ENCODE results near the gene DLG2. TPM values are rescaled to one million over a fixed set of nuclear protein-coding genes. Genes with fewer than 3 reads are reported as not detected.

Gene DLG2
- total and polyA plus RNA-seq, 2 donors (not counting 3 experiments of a cell fraction or from before 2014, with no cell fraction given): 0.15 to 1.1 TPM

DNA sequence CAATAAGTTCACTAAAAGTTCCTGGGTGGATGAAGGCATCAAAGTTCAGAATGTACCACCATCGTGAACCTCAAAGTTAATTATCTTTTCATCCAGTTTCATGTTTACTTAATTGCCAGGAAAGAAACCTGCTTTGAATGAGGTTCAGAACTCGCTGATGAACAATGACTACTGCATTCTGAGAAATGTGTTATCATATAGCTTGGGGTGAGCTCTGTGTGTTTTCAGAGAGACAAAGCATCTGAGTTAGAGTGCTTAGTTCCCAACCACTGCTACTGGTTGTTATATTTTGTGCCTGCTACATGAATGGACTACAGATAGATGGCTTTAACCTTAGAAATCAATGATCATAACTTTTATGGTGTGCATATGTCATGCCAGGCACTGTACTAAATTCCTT lies 1131.0 kb downstream of the DLG2 start:
- no peaks in the 10 kb centered on the region for H3K9me1 ChIP-seq (replicated peaks; ENCODE audit: control insufficient read depth, extremely low read depth, insufficient read depth, low read length)
- no peak overlapping the region for H3K27ac ChIP-seq (ENCODE audit: insufficient read depth, low read depth, low read length)
- CTCF ChIA-PET: no interaction called here
- no peaks in the 10 kb centered on the region for H3K27me3 ChIP-seq (ENCODE audit: control insufficient read depth in 2 of 2, insufficient read depth in 2 of 2, low read length in 2 of 2)
- TF ChIP-seq EZH2 (IDR thresholded peaks at IDR 0.05; ENCODE audit: borderline replicate concordance, low read depth, low read length, severe bottlenecking) (no peak), JUN (IDR thresholded peaks at IDR 0.05; ENCODE audit: borderline replicate concordance, insufficient read depth, insufficient read length, low read depth) (no peak), MYC (IDR thresholded peaks at IDR 0.05; ENCODE audit: low read depth, low read length) (no peak)
- H3K4me1 ChIP-seq (ENCODE audit: control insufficient read depth, extremely low read depth, insufficient read depth, low read length): no peaks in the 10 kb centered on the region
- intact Hi-C loops (cut with micrococcal nuclease) (no loop called here), dilution Hi-C loops (cut with MboI; ENCODE audit: extremely low pct_ligation_motif_present, low sequenced_read_pairs) (no loop called here)
- FAIRE-seq (no peak), DNase-seq (ENCODE audit: low read depth, low spot score) (no peak)
- POLR2A ChIA-PET: no interaction called here
- no peak overlapping the region for H3K4me3 ChIP-seq (replicated peaks in 1 of 3; ENCODE audit: insufficient read depth in 1 of 3, low read depth in 1 of 3, low read length in 3 of 3)
- no peak overlapping the region for H3K9ac ChIP-seq (replicated peaks; ENCODE audit: extremely low read depth, insufficient read depth, low read length)
- no peak overlapping the region for H2AFZ ChIP-seq (ENCODE audit: low read depth, low read length)
- no peak overlapping the region for H3K4me2 ChIP-seq (ENCODE audit: insufficient read depth, low read length)
- H3K36me3 ChIP-seq (ENCODE audit: control insufficient read depth in 2 of 2, extremely low read depth in 1 of 2, insufficient read depth in 2 of 2, low read length in 2 of 2): no peaks in the 10 kb centered on the region
- H3K9me3 ChIP-seq (replicated peaks; ENCODE audit: control insufficient read depth, insufficient read depth, low read length): no peaks in the 10 kb centered on the region
- H3K79me2 ChIP-seq (ENCODE audit: control insufficient read depth, insufficient read depth, low read length): no peaks in the 10 kb centered on the region
- no TSS peak for BruUV-seq (replicated peaks)
- no peaks in the 10 kb centered on the region for H4K20me1 ChIP-seq (replicated peaks; ENCODE audit: control insufficient read depth, extremely low read depth, insufficient read depth, low read length)

DNA sequence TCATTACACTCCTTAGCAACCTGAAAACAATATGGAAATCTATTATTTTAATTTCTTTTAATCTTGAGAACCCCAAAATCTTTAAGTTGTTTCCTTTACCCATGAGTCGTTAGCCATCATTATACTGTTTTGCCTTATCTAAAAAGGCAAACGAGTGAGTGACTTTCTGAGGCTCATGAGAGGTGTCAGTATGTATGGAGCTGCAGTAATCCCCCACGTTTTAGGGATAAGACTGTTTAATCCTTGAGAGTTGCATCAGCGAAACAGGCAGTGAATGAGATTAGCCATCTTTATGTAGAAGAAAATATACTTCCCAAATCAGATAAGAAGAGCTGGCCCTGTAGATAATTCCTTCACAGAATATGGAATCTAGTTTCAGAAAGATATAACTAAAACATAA lies 1147.0 kb downstream of the DLG2 start:
- DNase-seq (ENCODE audit: low read depth, low spot score) (no peak), FAIRE-seq (no peak)
- no peak for TF ChIP-seq EZH2 (IDR thresholded peaks at IDR 0.05; ENCODE audit: borderline replicate concordance, low read depth, low read length, severe bottlenecking)
- TF ChIP-seq, protein P1, sequence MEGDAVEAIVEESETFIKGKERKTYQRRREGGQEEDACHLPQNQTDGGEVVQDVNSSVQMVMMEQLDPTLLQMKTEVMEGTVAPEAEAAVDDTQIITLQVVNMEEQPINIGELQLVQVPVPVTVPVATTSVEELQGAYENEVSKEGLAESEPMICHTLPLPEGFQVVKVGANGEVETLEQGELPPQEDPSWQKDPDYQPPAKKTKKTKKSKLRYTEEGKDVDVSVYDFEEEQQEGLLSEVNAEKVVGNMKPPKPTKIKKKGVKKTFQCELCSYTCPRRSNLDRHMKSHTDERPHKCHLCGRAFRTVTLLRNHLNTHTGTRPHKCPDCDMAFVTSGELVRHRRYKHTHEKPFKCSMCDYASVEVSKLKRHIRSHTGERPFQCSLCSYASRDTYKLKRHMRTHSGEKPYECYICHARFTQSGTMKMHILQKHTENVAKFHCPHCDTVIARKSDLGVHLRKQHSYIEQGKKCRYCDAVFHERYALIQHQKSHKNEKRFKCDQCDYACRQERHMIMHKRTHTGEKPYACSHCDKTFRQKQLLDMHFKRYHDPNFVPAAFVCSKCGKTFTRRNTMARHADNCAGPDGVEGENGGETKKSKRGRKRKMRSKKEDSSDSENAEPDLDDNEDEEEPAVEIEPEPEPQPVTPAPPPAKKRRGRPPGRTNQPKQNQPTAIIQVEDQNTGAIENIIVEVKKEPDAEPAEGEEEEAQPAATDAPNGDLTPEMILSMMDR (IDR thresholded peaks at IDR 0.05; ENCODE audit: extremely low read depth in 1 of 2, insufficient read depth in 1 of 2, low read depth in 1 of 2, low read length in 2 of 2): no peak
- TF ChIP-seq POLR2A (IDR thresholded peaks at IDR 0.05; ENCODE audit: low read depth, low read length): no peak
- TF ChIP-seq JUN (IDR thresholded peaks at IDR 0.05; ENCODE audit: borderline replicate concordance, insufficient read depth, insufficient read length, low read depth): no peak
- TF ChIP-seq FOS (IDR thresholded peaks at IDR 0.05; ENCODE audit: borderline replicate concordance, insufficient read depth, low read length): no peak
- TF ChIP-seq, protein P2, sequence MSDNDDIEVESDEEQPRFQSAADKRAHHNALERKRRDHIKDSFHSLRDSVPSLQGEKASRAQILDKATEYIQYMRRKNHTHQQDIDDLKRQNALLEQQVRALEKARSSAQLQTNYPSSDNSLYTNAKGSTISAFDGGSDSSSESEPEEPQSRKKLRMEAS (IDR thresholded peaks at IDR 0.05; ENCODE audit: insufficient read depth, insufficient read length): no peak
- ChIA-PET POLR2A (no interaction called here), CTCF (no interaction called here)
- Histone ChIP-seq H3K9me1 (replicated peaks; ENCODE audit: control insufficient read depth, extremely low read depth, insufficient read depth, low read length) (no peaks in the 10 kb centered on the region), H3K27ac (ENCODE audit: insufficient read depth, low read depth, low read length) (no peak overlapping the region), H3K4me2 (ENCODE audit: insufficient read depth, low read length) (no peak overlapping the region), H3K79me2 (ENCODE audit: control insufficient read depth, insufficient read depth, low read length) (no peaks in the 10 kb centered on the region), H3K9ac (replicated peaks; ENCODE audit: extremely low read depth, insufficient read depth, low read length) (no peak overlapping the region), H3K27me3 (ENCODE audit: control insufficient read depth in 2 of 2, insufficient read depth in 2 of 2, low read length in 2 of 2) (no peaks in the 10 kb centered on the region), H3K4me3 (replicated peaks in 1 of 3; ENCODE audit: insufficient read depth in 1 of 3, low read depth in 1 of 3, low read length in 3 of 3) (no peak overlapping the region), H3K9me3 (replicated peaks; ENCODE audit: control insufficient read depth, insufficient read depth, low read length) (no peaks in the 10 kb centered on the region), H3K4me1 (ENCODE audit: control insufficient read depth, extremely low read depth, insufficient read depth, low read length) (no peaks in the 10 kb centered on the region), H3K36me3 (ENCODE audit: control insufficient read depth in 2 of 2, extremely low read depth in 1 of 2, insufficient read depth in 2 of 2, low read length in 2 of 2) (no peaks in the 10 kb centered on the region), H4K20me1 (replicated peaks; ENCODE audit: control insufficient read depth, extremely low read depth, insufficient read depth, low read length) (no peaks in the 10 kb centered on the region), H2AFZ (ENCODE audit: low read depth, low read length) (no peak overlapping the region)
- intact Hi-C loops (cut with micrococcal nuclease) (no loop called here), dilution Hi-C loops (cut with MboI; ENCODE audit: extremely low pct_ligation_motif_present, low sequenced_read_pairs) (no loop called here)
- no TSS peak for BruUV-seq (replicated peaks)
